K562 (cell line): Measurements from ENCODE around the gene ZC3H7B. TPM values are rescaled to one million over a fixed set of nuclear protein-coding genes. Genes with fewer than 3 reads are reported as not detected.

Experiments used
- ATAC-seq: fragments of 200-7000 bp; cut with Tn5 transposase; 3 replicates; pipeline ENCODE4 v1.9.1; 2020; ENCODE audit warnings: moderate library complexity
- BruUV-seq: library from RNA; stranded (reverse); fragments of 400-500 nt; replicated peaks from 2 replicates; lab custom pipeline; 2021; lab: Mats Ljungman, UMichigan
- CTCF ChIA-PET: fragments of 300-600 bp; formaldehyde crosslinking; extraction: SDS; loops from one replicate; lab custom pipeline; 2021; ENCODE audit warnings: low intra/inter-chr PET ratio; lab: Yijun Ruan, JAX
- POLR2A ChIA-PET: fragments of 300-600, 350-650 bp; sonication (Branson Sonifier 250); formaldehyde crosslinking; extraction: SDS; loops from one replicate; lab custom pipeline; 2021; ENCODE audit warnings: antibody characterized with exemption, inconsistent platforms; lab: Yijun Ruan, JAX
- DNase-seq, 4 experiments: peaks; one replicate each; pipeline versions ENCODE4 v3.0.0 to v3.0.0-alpha.2; 2011 to 2018; ENCODE audit warnings: low spot score in 3 of 4, mixed read lengths in 3 of 4; ENCODE audit errors: extremely low read depth in 1 of 4
- FAIRE-seq: peaks from 2 replicates; lab custom pipeline; 2011; peaks lifted over from hg19 to GRCh38; lab: Jason Lieb, UNC
- H2AFZ ChIP-seq: 2 replicates; pipeline ENCODE4 v1.6.0; 2011; ENCODE audit warnings: low read depth, low read length, control low read depth, inconsistent platforms
- H3K27ac ChIP-seq: fragments of 200-600 bp; 3 replicates; pipeline ENCODE4 v1.8.0; 2011; ENCODE audit warnings: low read depth, mild to moderate bottlenecking, control low read depth, inconsistent platforms, low read length, moderate library complexity, mixed read lengths; ENCODE audit errors: extremely low read depth
- H3K27me3 ChIP-seq, 2 experiments: fragments of 300-600 bp in 1 of 2; 2 replicates in 1 of 2; 3 replicates in 1 of 2; pipeline versions ENCODE4 v1.6.0 to v1.8.0; 2011; ENCODE audit warnings: inconsistent platforms in 2 of 2, low read length in 2 of 2, mild to moderate bottlenecking in 1 of 2, mixed read lengths in 1 of 2, moderate library complexity in 1 of 2; ENCODE audit not compliant: control insufficient read depth in 2 of 2, insufficient read depth in 2 of 2
- H3K36me3 ChIP-seq: fragments of 300-600 bp; 3 replicates; pipeline ENCODE4 v1.8.0; 2011; ENCODE audit warnings: mild to moderate bottlenecking, low read length, inconsistent platforms; ENCODE audit not compliant: control insufficient read depth, insufficient read depth
- H3K4me1 ChIP-seq, 2 experiments: fragments of 200-600 bp in 1 of 2; replicated peaks in 1 of 2; 2 replicates in 1 of 2; 3 replicates in 1 of 2; pipeline versions ENCODE4 v1.5.1 to v1.8.0; 2011; ENCODE audit warnings: inconsistent platforms in 2 of 2, low read length in 2 of 2, mild to moderate bottlenecking in 1 of 2, mixed read lengths in 1 of 2, moderate library complexity in 1 of 2; ENCODE audit not compliant: control insufficient read depth in 2 of 2, insufficient read depth in 2 of 2
- H3K4me2 ChIP-seq: 2 replicates; pipeline ENCODE4 v1.6.1; 2011; ENCODE audit warnings: low read length, control low read depth, inconsistent platforms, mixed read lengths; ENCODE audit not compliant: insufficient read depth
- H3K4me3 ChIP-seq: fragments of 200-600 bp; sonication (generic), shearing (Covaris generic); 2 replicates; pipeline ENCODE4 v1.5.1; 2016; ENCODE audit warnings: control low read depth, inconsistent platforms
- H3K79me2 ChIP-seq: fragments of 200-600 bp; 3 replicates; pipeline ENCODE4 v1.8.0; 2011; ENCODE audit warnings: low read length, inconsistent platforms; ENCODE audit not compliant: control insufficient read depth, insufficient read depth
- H3K9ac ChIP-seq, 2 experiments: 2 replicates each; pipeline versions ENCODE4 v1.6.0 to v1.6.1; 2011; ENCODE audit warnings: low read depth in 2 of 2, low read length in 2 of 2, control low read depth in 1 of 2, inconsistent platforms in 1 of 2, mild to moderate bottlenecking in 1 of 2, mixed read lengths in 1 of 2; ENCODE audit not compliant: insufficient read depth in 1 of 2
- H3K9me1 ChIP-seq: one replicate; pipeline ENCODE4 v1.6.0; 2011; ENCODE audit warnings: inconsistent platforms, mild to moderate bottlenecking, low read length, moderate library complexity; ENCODE audit not compliant: control insufficient read depth, insufficient read depth
- H3K9me3 ChIP-seq: replicated peaks from 2 replicates; pipeline ENCODE4 v1.5.1; 2011; ENCODE audit warnings: low read depth, low read length, inconsistent platforms; ENCODE audit not compliant: control insufficient read depth, insufficient read depth
- H4K20me1 ChIP-seq: replicated peaks from 2 replicates; pipeline ENCODE4 v1.6.1; 2011; ENCODE audit warnings: low read length, inconsistent platforms, mixed read lengths; ENCODE audit not compliant: control insufficient read depth, insufficient read depth
- CBX5 ChIP-seq: IDR thresholded peaks from 2 replicates; pipeline ENCODE4 v1.6.1; 2014; ENCODE audit warnings: low read depth, borderline replicate concordance
- DPF2 ChIP-seq: fragments of 450-650 bp; IDR thresholded peaks from 2 replicates; pipeline ENCODE4 v1.6.1; 2016
- FOXK2 ChIP-seq, 2 experiments: fragments of 450-650 bp; IDR thresholded peaks in 1 of 2; conservative IDR thresholded peaks in 1 of 2; 2 replicates each; pipeline ENCODE4 v1.6.1; 2016; ENCODE audit warnings: low read depth in 2 of 2, mild to moderate bottlenecking in 1 of 2
- IFI16 ChIP-seq: fragments of 250-450 bp; sonication (Bioruptor Pico); IDR thresholded peaks from 2 replicates; pipeline ENCODE4 v2.1.2; 2022; ENCODE audit warnings: mild to moderate bottlenecking, inconsistent platforms
- KDM1A ChIP-seq, 2 experiments: fragments of 450-650 bp; IDR thresholded peaks; 2 replicates each; pipeline ENCODE4 v1.6.1; 2016; ENCODE audit warnings: mild to moderate bottlenecking in 2 of 2
- L3MBTL2 ChIP-seq: fragments of 450-650 bp; IDR thresholded peaks from 2 replicates; pipeline ENCODE4 v1.6.1; 2016; ENCODE audit warnings: mild to moderate bottlenecking, moderate library complexity
- NUFIP1 ChIP-seq: fragments of 450-650 bp; IDR thresholded peaks from 2 replicates; pipeline ENCODE4 v1.6.1; 2018; ENCODE audit not compliant: partially characterized antibody
- POLR2G ChIP-seq: fragments of 200-400 bp; formaldehyde crosslinking; IDR thresholded peaks from 2 replicates; pipeline ENCODE4 v1.6.1; 2017; ENCODE audit warnings: low read depth, mild to moderate bottlenecking, antibody characterized with exemption, low read length, moderate library complexity
- RBM17 ChIP-seq: fragments of 200-400 bp; formaldehyde crosslinking; IDR thresholded peaks from 2 replicates; pipeline ENCODE4 v1.6.1; 2017; ENCODE audit warnings: low read depth, mild to moderate bottlenecking, low read length, borderline replicate concordance
- RBM25 ChIP-seq: fragments of 200-400 bp; formaldehyde crosslinking; IDR thresholded peaks from 2 replicates; pipeline ENCODE4 v1.6.1; 2018; ENCODE audit warnings: low read length, low read depth, moderate library complexity; ENCODE audit not compliant: severe bottlenecking
- SLC30A9 ChIP-seq: fragments of 250-450 bp; sonication (Bioruptor Pico); IDR thresholded peaks from 2 replicates; pipeline ENCODE4 v1.8.0; 2022; ENCODE audit warnings: mild to moderate bottlenecking, moderate library complexity
- STAT5A ChIP-seq: IDR thresholded peaks from 2 replicates; pipeline ENCODE4 v1.6.1; 2012; ENCODE audit warnings: low read length, inconsistent platforms, borderline replicate concordance
- WGBS: fragments of 100-300 bp; shearing (Covaris generic); methylation state at CpG from one replicate; pipeline ENCODE4 v1.1.6; 2016; ENCODE audit warnings: low coverage, mixed read lengths; ENCODE audit not compliant: insufficient coverage; ENCODE audit errors: missing lambda C conversion rate; 5-methylcytosine and 5-hydroxymethylcytosine counted together
- in situ Hi-C: fragments of 300-500 bp; cut with MboI; formaldehyde crosslinking; loops from 4 replicates; pipeline ENCODE4 v1.15.0; 2018; ENCODE audit warnings: inconsistent platforms, mixed read lengths
- intact Hi-C: fragments of 100-400 bp; cut with micrococcal nuclease; formaldehyde crosslinking; loops from 2 replicates; pipeline ENCODE4 v1.14.2; 2022
- polyA plus RNA-seq, 8 experiments: library from polyadenylated mRNA; depleted of rRNA in 4 of 8; stranded (reverse) in 5 of 8; unstranded in 3 of 8; fragments of >200 nt; fragmentation: Nextera tagmentation in 2 of 8; fragmentation: Illumina TruSeq in 1 of 8; extraction: Ambion mirVana in 2 of 8; extraction: Trizol in 1 of 8; gene quantifications; 2 replicates each; pipeline versions ENCODE4 v1.2.1 to v1.2.3, GENCODE V29; 2011 to 2014; ENCODE audit warnings: inconsistent platforms in 1 of 8, missing spikeins in 1 of 8
- total RNA-seq, 7 experiments: library from RNA; depleted of rRNA in 6 of 7; stranded (reverse); fragments of >200 nt in 6 of 7; fragmentation: Illumina TruSeq in 2 of 7; extraction: Trizol in 2 of 7; gene quantifications; 2 replicates each; pipeline versions ENCODE4 v1.2.1 to v1.2.3, GENCODE V29; 2011 to 2021; ENCODE audit warnings: low replicate concordance in 1 of 7
- TF ChIP-seq, protein P1 (sequence below): fragments of 250-450 bp; sonication (Bioruptor Pico); IDR thresholded peaks from 2 replicates; pipeline ENCODE4 v1.4.0; 2020; ENCODE audit warnings: mild to moderate bottlenecking, moderate library complexity

The ZC3H7B gene
- total and polyA plus RNA-seq, 9 of the 15 experiments (the other 6 are each of a cell fraction or from before 2014, with no cell fraction given): 0.07 to 49.8 (median 26.8) TPM

DNA sequence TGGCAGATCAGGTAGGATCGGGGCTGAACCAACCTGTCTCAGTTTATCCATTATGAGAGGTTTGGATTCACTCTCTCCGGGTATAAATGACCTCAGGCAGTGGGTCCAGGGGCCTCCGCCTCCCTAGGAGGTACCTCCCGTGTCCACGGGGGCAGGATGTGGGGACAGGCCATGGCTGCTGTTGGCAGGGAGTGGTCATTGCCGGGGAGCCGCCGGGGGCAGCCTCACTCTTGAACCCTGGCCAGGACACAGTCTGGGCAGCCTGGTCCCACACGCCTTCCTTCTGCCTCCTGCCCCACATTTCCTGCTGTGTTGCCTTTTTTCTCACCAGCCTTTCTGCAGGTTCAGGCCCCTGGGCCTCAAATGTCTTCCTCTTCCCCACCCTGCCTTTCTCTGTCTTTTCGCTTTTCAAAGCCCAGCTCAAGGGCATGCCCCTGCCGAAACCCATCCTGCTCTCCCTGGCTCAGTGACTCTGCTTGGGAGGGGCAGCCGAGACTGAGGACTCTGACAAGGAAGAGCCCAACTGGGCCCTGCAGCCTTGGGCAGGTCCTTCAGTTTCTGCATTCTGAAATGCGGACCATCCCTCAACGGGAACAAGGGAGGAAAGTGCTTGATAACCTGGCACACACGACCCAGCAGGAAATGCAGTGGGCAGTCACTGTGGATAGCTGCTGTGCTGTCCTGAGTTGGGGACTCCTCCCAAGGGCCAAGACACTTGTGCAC is 31.1 kb downstream of the ZC3H7B start:
- intact Hi-C loops (no loop called here), in situ Hi-C loops (no loop called here)
- no peaks in the 10 kb centered on the region for H3K9me3 ChIP-seq
- no peaks in the 10 kb centered on the region for H3K9me1 ChIP-seq
- FAIRE-seq (no peak), DNase-seq (no peak), ATAC-seq (no peak)
- ChIA-PET POLR2A (no interaction called here), CTCF (no interaction called here)
- no peaks in the 10 kb centered on the region; a peak in 1 of 5 replicates for H3K4me1 ChIP-seq
- H4K20me1 ChIP-seq: no peaks in the 10 kb centered on the region
- H3K79me2 ChIP-seq: no peaks in the 10 kb centered on the region; the same call in 2 of the 3 replicates
- H3K4me2 ChIP-seq: no peak overlapping the region
- no peaks in the 10 kb centered on the region for H3K27me3 ChIP-seq
- WGBS: 96% methylated on average over 13 of the region's 15 CpGs
- TF ChIP-seq POLR2G: 0 out of 2 replicates have a peak, but pooled peaks have one; percentile 32
- no peak for TF ChIP-seq FOXK2 (conservative IDR thresholded peaks at IDR 0.05 in 1 of 2, IDR thresholded peaks at IDR 0.05 in 1 of 2; ENCODE audit: low read depth in 2 of 2)
- H3K4me3 ChIP-seq: no peak overlapping the region
- H2AFZ ChIP-seq: no peak overlapping the region
- H3K27ac ChIP-seq: no peak overlapping the region
- H3K9ac ChIP-seq: no peak overlapping the region; a peak in 1 of 4 replicates
- peaks cover 65% of the 10 kb centered on the region; the same call in 2 of the 3 replicates for H3K36me3 ChIP-seq
- BruUV-seq: no TSS peak

DNA sequence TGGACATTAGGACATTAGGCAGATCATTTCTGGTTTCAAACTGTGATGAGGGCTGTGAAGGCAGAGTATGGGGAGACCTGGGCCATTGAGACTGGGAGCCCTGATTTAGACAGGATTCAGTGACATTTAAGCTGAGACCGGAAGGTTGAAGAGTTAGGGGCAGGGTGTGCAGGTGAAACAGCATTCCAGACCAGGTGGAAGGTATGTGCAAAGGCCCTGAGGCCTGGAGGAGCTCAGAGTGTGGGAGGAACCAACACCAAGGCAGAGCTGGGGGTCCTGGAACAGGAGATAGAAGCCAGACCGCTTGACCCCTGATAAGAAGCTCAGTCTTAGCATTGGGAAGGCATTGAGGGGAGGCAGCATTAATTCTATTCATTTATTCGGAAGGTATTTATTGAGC is 32.5 kb downstream of the ZC3H7B start:
- DNase-seq: no peak
- H3K36me3 ChIP-seq: peaks cover 57% of the 10 kb centered on the region; the same call in 2 of the 3 replicates
- no TSS peak for BruUV-seq
- no peak for TF ChIP-seq L3MBTL2
- no peak for TF ChIP-seq KDM1A (IDR thresholded peaks at IDR 0.05)
- no peak for TF ChIP-seq DPF2
- no peak for TF ChIP-seq NUFIP1
- TF ChIP-seq RBM25: no peak
- no peak for TF ChIP-seq STAT5A
- TF ChIP-seq IFI16: no peak
- no peak for TF ChIP-seq CBX5
- TF ChIP-seq, protein P1, sequence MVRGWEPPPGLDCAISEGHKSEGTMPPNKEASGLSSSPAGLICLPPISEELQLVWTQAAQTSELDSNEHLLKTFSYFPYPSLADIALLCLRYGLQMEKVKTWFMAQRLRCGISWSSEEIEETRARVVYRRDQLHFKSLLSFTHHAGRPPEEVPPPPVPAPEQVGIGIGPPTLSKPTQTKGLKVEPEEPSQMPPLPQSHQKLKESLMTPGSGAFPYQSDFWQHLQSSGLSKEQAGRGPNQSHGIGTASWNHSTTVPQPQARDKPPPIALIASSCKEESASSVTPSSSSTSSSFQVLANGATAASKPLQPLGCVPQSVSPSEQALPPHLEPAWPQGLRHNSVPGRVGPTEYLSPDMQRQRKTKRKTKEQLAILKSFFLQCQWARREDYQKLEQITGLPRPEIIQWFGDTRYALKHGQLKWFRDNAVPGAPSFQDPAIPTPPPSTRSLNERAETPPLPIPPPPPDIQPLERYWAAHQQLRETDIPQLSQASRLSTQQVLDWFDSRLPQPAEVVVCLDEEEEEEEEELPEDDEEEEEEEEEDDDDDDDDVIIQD (CRISPR knock-in tag): no peak
- TF ChIP-seq SLC30A9 (CRISPR knock-in tag): no peak
- TF ChIP-seq RBM17: no peak

More for the DNA sequence above, 32.5 kb downstream of the ZC3H7B start:
- intact Hi-C loops: no loop called here
- Histone ChIP-seq H3K9me3 (no peaks in the 10 kb centered on the region), H2AFZ (no peak overlapping the region), H3K4me3 (no peak overlapping the region), H3K4me1 (no peaks in the 10 kb centered on the region; a peak in 1 of 5 replicates), H4K20me1 (no peaks in the 10 kb centered on the region), H3K4me2 (no peak overlapping the region), H3K79me2 (no peaks in the 10 kb centered on the region), H3K27ac (no peak overlapping the region), H3K9me1 (no peaks in the 10 kb centered on the region), H3K27me3 (no peaks in the 10 kb centered on the region), H3K9ac (no peak overlapping the region)
- ChIA-PET CTCF (no interaction called here), POLR2A (interaction anchor here (0.6 to 0.9 kb wide), 3 partner anchors 10 to 1109 kb away, joined by 3 to 4 read pairs (median 4); no protein-coding TSS in a partner anchor)
- 88% methylated on average over 2 of the region's 3 CpGs for WGBS
- in situ Hi-C loops: no loop called here
- FAIRE-seq (no peak), ATAC-seq (no peak)
